Natural killer cell (primary cell): ENCODE results near the gene ADAM15. TPM values are rescaled to one million over a fixed set of nuclear protein-coding genes. Genes with fewer than 3 reads are reported as not detected.

ENCODE experiments used
- ATAC-seq, 3 donors: fragments of 150-1000 bp in 2 of 3; fragments of 200-7000 bp in 1 of 3; cut with Tn5 transposase; 1 replicate in 1 of 3; 2 replicates in 2 of 3; pipeline ENCODE4 v1.10.0; 2021; ENCODE audit warnings: mild to moderate bottlenecking in 2 of 3, moderate library complexity in 2 of 3
- DNase-seq, 2 donors: peaks; one replicate each; pipeline versions ENCODE4 v3.0.0 to v3.0.0-alpha.2; 2013 to 2021; ENCODE audit warnings: mixed read lengths in 1 of 2
- H3K27ac ChIP-seq: one replicate; pipeline ENCODE4 v1.5.1; 2013; ENCODE audit warnings: mild to moderate bottlenecking, low read length
- H3K27me3 ChIP-seq: one replicate; pipeline ENCODE4 v1.6.1; 2013; ENCODE audit warnings: low read length; ENCODE audit not compliant: control insufficient read depth, insufficient read depth
- H3K36me3 ChIP-seq: one replicate; pipeline ENCODE4 v1.6.1; 2013; ENCODE audit warnings: low read length; ENCODE audit not compliant: control insufficient read depth, insufficient read depth
- H3K4me1 ChIP-seq: one replicate; pipeline ENCODE4 v1.6.1; 2013; ENCODE audit warnings: low read length; ENCODE audit not compliant: control insufficient read depth, insufficient read depth
- H3K4me3 ChIP-seq: one replicate; pipeline ENCODE4 v1.5.1; 2013; ENCODE audit warnings: low read length
- H3K9me3 ChIP-seq: one replicate; pipeline ENCODE4 v1.6.1; 2013; ENCODE audit warnings: low read length; ENCODE audit not compliant: control insufficient read depth, insufficient read depth
- H3K27ac Mint-ChIP-seq, 2 donors: one replicate each; pipeline ENCODE4 v1.8.0; 2022; ENCODE audit warnings: mild to moderate bottlenecking in 2 of 2, mixed read lengths in 2 of 2, moderate library complexity in 1 of 2
- H3K27me3 Mint-ChIP-seq, 2 donors: one replicate each; pipeline ENCODE4 v1.8.0; 2022; ENCODE audit warnings: low read depth in 2 of 2, mixed read lengths in 2 of 2
- H3K36me3 Mint-ChIP-seq: one replicate; pipeline ENCODE4 v1.8.0; 2022; ENCODE audit warnings: mixed read lengths
- H3K4me1 Mint-ChIP-seq, 2 donors: one replicate each; pipeline ENCODE4 v1.8.0; 2022; ENCODE audit warnings: mixed read lengths in 2 of 2
- H3K4me3 Mint-ChIP-seq: one replicate; pipeline ENCODE4 v1.8.0; 2022; ENCODE audit warnings: mild to moderate bottlenecking, moderate library complexity, mixed read lengths
- H3K9me3 Mint-ChIP-seq, 2 donors: one replicate each; pipeline ENCODE4 v1.8.0; 2022; ENCODE audit warnings: mixed read lengths in 2 of 2
- CTCF ChIP-seq: fragments of 200-600 bp; IDR thresholded peaks from one replicate; pipeline ENCODE4 v1.8.0; 2022; ENCODE audit warnings: antibody characterized with exemption
- WGBS: methylation state at CpG from one replicate; pipeline ENCODE4 v1.1.7; 2013; ENCODE audit warnings: missing lambda C conversion rate; ENCODE audit not compliant: insufficient coverage; 5-methylcytosine and 5-hydroxymethylcytosine counted together
- intact Hi-C: fragments of 100-400 bp; cut with micrococcal nuclease; formaldehyde crosslinking; loops from one replicate; pipeline ENCODE4 v1.14.2; 2022
- total RNA-seq, 4 donors: library from RNA; stranded (reverse); fragments of 120-200 nt in 1 of 4; gene quantifications; one replicate each; pipeline versions ENCODE4 v1.2.3 to v1.2.4, GENCODE V29; 2013 to 2022

The ADAM15 gene
- total RNA-seq, 3 donors from 2014 or later (not counting 1 experiment from before 2014, with no cell fraction given): 54.6 to 83.2 (median 64.7) TPM

- Mint-ChIP-seq H3K27ac (no peak overlapping the region), H3K4me3 (no peak overlapping the region), H3K9me3 (no peaks in the 10 kb centered on the region), H3K4me1 (peaks cover 0 to 2% of the 10 kb centered on the region in 2 donors), H3K36me3 (no peaks in the 10 kb centered on the region), H3K27me3 (peaks cover 5 to 19% of the 10 kb centered on the region in 2 donors)
- ATAC-seq (peak; percentile 75 to 97 (median 90)), DNase-seq (peak; percentile 76 to 89)
- TF ChIP-seq CTCF: peak; percentile 97
- Histone ChIP-seq H3K4me3 (no peak overlapping the region), H3K27me3 (no peaks in the 10 kb centered on the region), H3K9me3 (no peaks in the 10 kb centered on the region), H3K4me1 (peaks cover 10% of the 10 kb centered on the region), H3K27ac (no peak overlapping the region), H3K36me3 (no peaks in the 10 kb centered on the region)
- 26% methylated on average over 29 of the region's 29 CpGs for WGBS
- intact Hi-C loops: loop anchor here (1.0 to 5.0 kb wide), 2 partner anchors 36 to 77 kb away; partner anchors contain the start of gene EFNA1
Observed at GRCh38 chr1:155091071-155092051, 40.2 kb downstream of the ADAM15 start.

- WGBS: 91% methylated on average over 6 of the region's 6 CpGs
- Histone ChIP-seq H3K4me1 (peaks cover 7% of the 10 kb centered on the region), H3K9me3 (no peaks in the 10 kb centered on the region), H3K27ac (no peak overlapping the region), H3K27me3 (no peaks in the 10 kb centered on the region), H3K36me3 (no peaks in the 10 kb centered on the region), H3K4me3 (no peak overlapping the region)
- Mint-ChIP-seq H3K27ac (no peak overlapping the region), H3K4me1 (no peaks in the 10 kb centered on the region), H3K36me3 (no peaks in the 10 kb centered on the region), H3K4me3 (no peak overlapping the region), H3K9me3 (no peaks in the 10 kb centered on the region), H3K27me3 (peaks cover 5 to 20% of the 10 kb centered on the region in 2 donors)
- no peak for TF ChIP-seq CTCF
- intact Hi-C loops: loop anchor here (5.0 kb wide), 1 partner anchor 35 kb away; the partner anchor contains the start of gene EFNA1
- no peak for DNase-seq
- no peak for ATAC-seq
Observed at GRCh38 chr1:155092131-155092530, 41.0 kb downstream of the ADAM15 start.

- Mint-ChIP-seq H3K9me3 (no peaks in the 10 kb centered on the region), H3K4me1 (no peaks in the 10 kb centered on the region), H3K27ac (no peak overlapping the region), H3K27me3 (peaks cover 5 to 20% of the 10 kb centered on the region in 2 donors), H3K36me3 (no peaks in the 10 kb centered on the region), H3K4me3 (no peak overlapping the region)
- Histone ChIP-seq H3K27ac (no peak overlapping the region), H3K4me3 (no peak overlapping the region), H3K27me3 (no peaks in the 10 kb centered on the region), H3K4me1 (peaks cover 7% of the 10 kb centered on the region), H3K9me3 (no peaks in the 10 kb centered on the region), H3K36me3 (no peaks in the 10 kb centered on the region)
- WGBS: 85% methylated on average over 12 of the region's 12 CpGs
- intact Hi-C loops: loop anchor here (5.0 kb wide), 1 partner anchor 35 kb away; the partner anchor contains the start of gene EFNA1
- no peak for DNase-seq
- no peak for ATAC-seq
- TF ChIP-seq CTCF: no peak
Observed at GRCh38 chr1:155092641-155093040, 41.5 kb downstream of the ADAM15 start.
